Caco-2 (cell line): ENCODE data around the gene KRTAP3-3. TPM values are rescaled to one million over a fixed set of nuclear protein-coding genes. Genes with fewer than 3 reads are reported as not detected.

Experiments used
- BruUV-seq: library from RNA; stranded (reverse); fragments of 400-500 nt; replicated peaks from 2 replicates; lab custom pipeline; 2021; lab: Mats Ljungman, UMichigan
- CTCF ChIA-PET: fragments of 300-600 bp; sonication (Branson Sonifier 250); formaldehyde crosslinking; loops from one replicate; lab custom pipeline; 2022; ENCODE audit warnings: antibody characterized with exemption; lab: Charles Lee
- POLR2A ChIA-PET: fragments of 300-600 bp; sonication (Branson Sonifier 250); formaldehyde crosslinking; loops from one replicate; lab custom pipeline; 2022; ENCODE audit warnings: antibody characterized with exemption; lab: Charles Lee
- DNase-seq, 2 experiments: peaks; one replicate each; pipeline versions ENCODE4 v3.0.0 to v3.0.0-alpha.2; 2020 to 2022
- H3K27me3 ChIP-seq: replicated peaks from 2 replicates; pipeline ENCODE4 v1.6.0; 2011; ENCODE audit warnings: low read length; ENCODE audit not compliant: control insufficient read depth, insufficient read depth
- H3K36me3 ChIP-seq: 2 replicates; pipeline ENCODE4 v1.5.1; 2011; ENCODE audit warnings: low read length; ENCODE audit not compliant: control insufficient read depth, insufficient read depth
- H3K4me1 ChIP-seq: fragments of 250-450 bp; sonication (Bioruptor Pico); 2 replicates; pipeline ENCODE4 v1.5.1; 2020; ENCODE audit warnings: mild to moderate bottlenecking
- H3K4me3 ChIP-seq: 2 replicates; pipeline ENCODE4 v1.5.1; 2011; ENCODE audit warnings: low read depth, mild to moderate bottlenecking, control low read depth, low read length
- H3K9me3 ChIP-seq: fragments of 250-450 bp; sonication (Bioruptor Pico); 2 replicates; pipeline ENCODE4 v1.5.1; 2020; ENCODE audit warnings: mild to moderate bottlenecking, moderate library complexity
- H3K27ac Mint-ChIP-seq: one replicate; pipeline ENCODE4 v1.8.0; 2022; ENCODE audit warnings: mixed read lengths; ENCODE audit not compliant: unreplicated experiment
- H3K27me3 Mint-ChIP-seq: one replicate; pipeline ENCODE4 v1.8.0; 2022; ENCODE audit warnings: mixed read lengths; ENCODE audit not compliant: insufficient read depth, unreplicated experiment
- H3K36me3 Mint-ChIP-seq: one replicate; pipeline ENCODE4 v1.8.0; 2022; ENCODE audit warnings: mild to moderate bottlenecking, mixed read lengths; ENCODE audit not compliant: insufficient read depth, unreplicated experiment
- H3K4me1 Mint-ChIP-seq: one replicate; pipeline ENCODE4 v1.8.0; 2022; ENCODE audit warnings: low read depth, mixed read lengths; ENCODE audit not compliant: unreplicated experiment
- H3K4me3 Mint-ChIP-seq: one replicate; pipeline ENCODE4 v1.8.0; 2022; ENCODE audit warnings: mild to moderate bottlenecking, moderate library complexity, mixed read lengths; ENCODE audit not compliant: unreplicated experiment
- H3K9me3 Mint-ChIP-seq: one replicate; pipeline ENCODE4 v1.8.0; 2022; ENCODE audit warnings: mixed read lengths; ENCODE audit not compliant: unreplicated experiment
- intact Hi-C: fragments of 100-400 bp; cut with micrococcal nuclease; formaldehyde crosslinking; loops from one replicate; pipeline ENCODE4 v1.10.0; 2022; ENCODE audit not compliant: unreplicated experiment
- total RNA-seq: library from RNA; stranded (reverse); gene quantifications from 2 replicates; pipeline ENCODE4 v1.2.3, GENCODE V29; 2022
- TF ChIP-seq, protein P1 (sequence below), 2 experiments: fragments of 200-600 bp in 1 of 2; IDR thresholded peaks; 1 replicate in 1 of 2; 2 replicates in 1 of 2; pipeline versions ENCODE4 v1.5.1 to v1.8.0; 2011 to 2022; ENCODE audit warnings: antibody characterized with exemption in 1 of 2, control low read depth in 1 of 2, inconsistent platforms in 1 of 2, low read depth in 1 of 2, low read length in 1 of 2, mild to moderate bottlenecking in 1 of 2, moderate library complexity in 1 of 2; ENCODE audit not compliant: insufficient read depth in 1 of 2, severe bottlenecking in 1 of 2, unreplicated experiment in 1 of 2

Gene KRTAP3-3
- total RNA-seq, 1 experiment from 2014 or later = not detected

DNA sequence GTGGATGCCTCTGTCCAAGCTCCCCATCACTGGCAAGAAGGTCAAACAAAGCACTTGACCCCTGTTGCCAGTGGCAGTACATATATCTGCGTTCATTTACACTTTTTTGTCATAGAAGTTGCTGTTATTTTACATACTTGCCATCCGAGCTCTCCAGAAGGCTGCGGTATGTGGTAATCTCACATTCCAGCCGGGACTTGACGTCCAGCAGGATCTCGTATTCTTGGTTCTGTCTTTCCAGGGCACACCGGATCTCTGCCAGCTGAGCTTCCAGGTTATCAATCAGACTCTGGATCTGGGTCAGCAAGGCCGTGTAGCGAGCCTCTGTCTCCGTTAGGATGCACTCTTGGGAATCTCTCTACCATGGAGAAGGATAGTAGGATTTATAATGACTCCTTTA lies 33.8 kb downstream of the KRTAP3-3 start:
- peaks cover 45% of the 10 kb centered on the region for H3K4me1 Mint-ChIP-seq
- H3K4me1 ChIP-seq = peaks cover 55% of the 10 kb centered on the region

DNA sequence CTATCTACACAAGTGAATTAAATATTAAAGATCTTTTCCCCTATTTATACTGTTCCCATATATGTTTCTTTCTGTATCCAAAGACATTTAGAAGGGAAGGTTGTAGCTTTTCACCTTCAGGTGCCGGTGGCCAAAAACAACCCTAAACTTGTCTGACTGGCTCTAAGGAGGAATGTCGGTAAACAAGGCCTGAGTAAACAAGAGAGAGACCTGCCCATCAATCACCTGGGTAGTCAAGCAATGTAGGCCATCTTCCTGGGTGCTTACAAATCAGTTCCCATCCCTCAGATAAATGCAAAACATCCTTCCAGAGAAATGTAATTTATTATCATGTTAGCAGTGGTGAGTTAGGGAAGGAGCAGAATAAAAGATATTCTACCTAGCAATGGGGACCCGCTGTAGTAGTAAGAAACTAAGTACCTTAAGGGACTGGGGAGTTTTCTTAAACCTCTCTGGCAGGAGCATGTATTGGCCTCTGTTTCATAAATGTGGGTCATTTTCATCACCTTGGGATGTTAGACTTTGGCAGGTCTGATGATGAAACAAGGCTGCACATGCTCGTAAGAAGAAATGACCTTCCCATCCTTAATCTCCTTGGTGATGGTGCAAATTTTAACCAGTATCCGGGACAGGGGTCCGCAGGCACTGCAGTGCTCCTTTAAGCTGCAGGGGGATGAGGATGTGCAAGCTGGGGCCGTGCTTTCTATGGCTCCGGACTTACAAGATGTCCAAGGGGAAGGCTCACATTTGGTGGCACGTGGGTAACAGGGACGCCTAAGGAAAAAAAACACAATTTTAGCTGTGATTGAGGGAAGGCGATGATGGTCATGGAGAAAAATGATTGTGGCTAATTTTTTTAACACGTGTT lies 35.6 kb downstream of the KRTAP3-3 start:
- peaks cover 65% of the 10 kb centered on the region for H3K4me1 ChIP-seq
- H3K27me3 ChIP-seq = no peaks in the 10 kb centered on the region
- Mint-ChIP-seq H3K4me1 (peaks cover 61% of the 10 kb centered on the region), H3K9me3 (peaks cover 24% of the 10 kb centered on the region), H3K27me3 (no peaks in the 10 kb centered on the region), H3K4me3 (peak overlapping the region; percentile 59), H3K27ac (peak overlapping the region; percentile 95), H3K36me3 (peaks cover 18% of the 10 kb centered on the region)
- no peaks in the 10 kb centered on the region for H3K36me3 ChIP-seq
- TF ChIP-seq, protein P1, sequence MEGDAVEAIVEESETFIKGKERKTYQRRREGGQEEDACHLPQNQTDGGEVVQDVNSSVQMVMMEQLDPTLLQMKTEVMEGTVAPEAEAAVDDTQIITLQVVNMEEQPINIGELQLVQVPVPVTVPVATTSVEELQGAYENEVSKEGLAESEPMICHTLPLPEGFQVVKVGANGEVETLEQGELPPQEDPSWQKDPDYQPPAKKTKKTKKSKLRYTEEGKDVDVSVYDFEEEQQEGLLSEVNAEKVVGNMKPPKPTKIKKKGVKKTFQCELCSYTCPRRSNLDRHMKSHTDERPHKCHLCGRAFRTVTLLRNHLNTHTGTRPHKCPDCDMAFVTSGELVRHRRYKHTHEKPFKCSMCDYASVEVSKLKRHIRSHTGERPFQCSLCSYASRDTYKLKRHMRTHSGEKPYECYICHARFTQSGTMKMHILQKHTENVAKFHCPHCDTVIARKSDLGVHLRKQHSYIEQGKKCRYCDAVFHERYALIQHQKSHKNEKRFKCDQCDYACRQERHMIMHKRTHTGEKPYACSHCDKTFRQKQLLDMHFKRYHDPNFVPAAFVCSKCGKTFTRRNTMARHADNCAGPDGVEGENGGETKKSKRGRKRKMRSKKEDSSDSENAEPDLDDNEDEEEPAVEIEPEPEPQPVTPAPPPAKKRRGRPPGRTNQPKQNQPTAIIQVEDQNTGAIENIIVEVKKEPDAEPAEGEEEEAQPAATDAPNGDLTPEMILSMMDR (IDR thresholded peaks at IDR 0.05; ENCODE audit: insufficient read depth in 1 of 2, low read depth in 1 of 2, low read length in 1 of 2, severe bottlenecking in 1 of 2, unreplicated experiment in 1 of 2) = no peak
- intact Hi-C loops = loop anchor here (1.0 kb wide), 4 partner anchors 9 to 101 kb away; partner anchors contain the start of gene KRTAP3-1
- H3K9me3 ChIP-seq = 0 out of 2 replicates have a peak, but pooled peaks cover 5% of the 10 kb centered on the region
- ChIA-PET CTCF (interaction anchor here (2.4 kb wide), 1 partner anchor 101 kb away, joined by 8 read pairs; no protein-coding TSS in a partner anchor), POLR2A (interaction anchor here (0.6 kb wide), 1 partner anchor 465 kb away, joined by 3 read pairs; no protein-coding TSS in a partner anchor)
- TSS peak; percentile 70 for BruUV-seq
- no peak overlapping the region for H3K4me3 ChIP-seq
- DNase-seq = peak; percentile 86 to 87

More for the DNA sequence above, 33.8 kb downstream of the KRTAP3-3 start:
- Mint-ChIP-seq H3K36me3 (peaks cover 18% of the 10 kb centered on the region), H3K27me3 (no peaks in the 10 kb centered on the region), H3K27ac (peak overlapping the region; percentile 95), H3K9me3 (peaks cover 31% of the 10 kb centered on the region), H3K4me3 (no peak overlapping the region)
- ChIA-PET CTCF (no interaction called here), POLR2A (no interaction called here)
- Histone ChIP-seq H3K36me3 (no peaks in the 10 kb centered on the region), H3K4me3 (no peak overlapping the region), H3K27me3 (no peaks in the 10 kb centered on the region), H3K9me3 (peaks cover 10% of the 10 kb centered on the region; the same call in 1 of the 2 replicates)
- no TSS peak for BruUV-seq
- intact Hi-C loops = no loop called here
- DNase-seq = no peak
- TF ChIP-seq, protein P1 (IDR thresholded peaks at IDR 0.05; ENCODE audit: insufficient read depth in 1 of 2, low read depth in 1 of 2, low read length in 1 of 2, severe bottlenecking in 1 of 2, unreplicated experiment in 1 of 2) = no peak
